ENCODE data around the gene ALS2.
"Not testable (repeated sequence)": the region's sequence is repeated elsewhere in the genome, so short reads cannot be mapped to it uniquely, and the experiment has no call there.

The ALS2 gene

DNA sequence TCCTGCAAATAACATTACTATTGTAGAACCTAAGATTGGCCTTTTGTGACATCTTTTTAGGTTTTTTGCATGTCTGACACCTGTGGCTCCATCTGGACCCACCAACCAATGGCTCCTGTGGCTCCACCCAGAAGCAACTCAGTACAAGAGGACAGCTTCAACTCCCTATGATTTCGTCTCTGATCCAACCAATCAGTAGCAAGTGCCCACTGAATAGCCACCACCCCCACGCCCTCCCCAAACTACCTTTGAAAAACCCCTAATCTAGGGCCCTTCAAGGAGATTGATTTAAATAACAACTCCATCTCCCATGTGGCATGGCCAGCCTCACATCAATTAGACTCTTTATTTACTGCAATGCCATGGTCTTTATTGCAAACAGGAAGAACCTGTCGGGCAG lies 105.9 kb downstream of the ALS2 start:
- no peak for DNase-seq (ENCODE audit: low read depth in 2 of 2)

- DNase-seq (ENCODE audit: low read depth in 2 of 2) = no peak
These were observed 106.4 kb downstream of the ALS2 start for GRCh38 chr2:201674298-201674697.

DNA sequence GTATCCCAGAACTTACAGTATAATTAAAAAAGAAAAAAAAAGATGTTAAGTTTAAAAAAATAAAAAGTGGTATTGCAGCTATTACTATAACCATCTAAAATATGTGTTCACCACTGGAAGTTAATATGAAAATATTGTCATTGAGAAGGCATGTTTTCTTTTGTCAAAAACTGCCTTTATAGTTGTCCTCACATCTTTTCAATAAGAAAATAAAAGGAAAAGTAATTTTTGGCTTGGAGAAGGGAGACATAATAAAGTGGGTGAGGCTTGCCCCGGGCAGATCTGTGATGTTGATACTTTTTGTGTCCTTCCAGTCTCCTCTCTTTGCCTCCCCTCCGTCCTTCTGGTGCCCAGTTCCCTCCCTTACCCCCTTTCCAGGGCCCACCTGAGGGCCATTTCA lies 107.2 kb downstream of the ALS2 start:
- DNase-seq (ENCODE audit: low read depth in 2 of 2) = no peak

DNA sequence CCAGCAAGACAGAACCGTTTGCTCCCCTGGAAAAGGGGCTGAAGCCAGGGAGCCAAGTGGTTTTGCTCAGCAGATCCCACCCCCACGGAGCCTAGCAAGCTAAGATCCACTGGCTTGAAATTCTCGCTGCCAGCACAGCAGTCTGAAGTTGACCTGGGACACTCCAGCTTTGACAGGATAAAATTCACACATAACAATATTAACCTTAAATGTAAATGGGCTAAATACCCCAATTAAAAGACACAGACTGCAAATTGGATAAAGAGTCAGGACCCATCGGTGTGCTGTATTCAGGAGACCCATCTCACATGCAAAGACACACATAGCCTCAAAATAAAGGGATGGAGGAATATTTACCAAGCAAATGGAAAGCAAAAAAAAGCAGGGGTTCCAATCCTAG lies 109.5 kb downstream of the ALS2 start:
- not testable (repeated sequence) for DNase-seq (ENCODE audit: low read depth in 2 of 2)

GRCh38 chr2:201669865-201670264 lies 110.9 kb downstream of the ALS2 start:
- no peak for DNase-seq (ENCODE audit: low read depth in 2 of 2)

- DNase-seq (ENCODE audit: low read depth in 2 of 2) = no peak
These were observed 112.3 kb downstream of the ALS2 start for GRCh38 chr2:201668402-201668910.

- DNase-seq (ENCODE audit: low read depth in 2 of 2) = no peak
These were observed 116.4 kb downstream of the ALS2 start for GRCh38 chr2:201664334-201664733.

- DNase-seq (ENCODE audit: low read depth in 2 of 2) = no peak
These were observed 119.4 kb downstream of the ALS2 start for GRCh38 chr2:201661366-201661765.

DNA sequence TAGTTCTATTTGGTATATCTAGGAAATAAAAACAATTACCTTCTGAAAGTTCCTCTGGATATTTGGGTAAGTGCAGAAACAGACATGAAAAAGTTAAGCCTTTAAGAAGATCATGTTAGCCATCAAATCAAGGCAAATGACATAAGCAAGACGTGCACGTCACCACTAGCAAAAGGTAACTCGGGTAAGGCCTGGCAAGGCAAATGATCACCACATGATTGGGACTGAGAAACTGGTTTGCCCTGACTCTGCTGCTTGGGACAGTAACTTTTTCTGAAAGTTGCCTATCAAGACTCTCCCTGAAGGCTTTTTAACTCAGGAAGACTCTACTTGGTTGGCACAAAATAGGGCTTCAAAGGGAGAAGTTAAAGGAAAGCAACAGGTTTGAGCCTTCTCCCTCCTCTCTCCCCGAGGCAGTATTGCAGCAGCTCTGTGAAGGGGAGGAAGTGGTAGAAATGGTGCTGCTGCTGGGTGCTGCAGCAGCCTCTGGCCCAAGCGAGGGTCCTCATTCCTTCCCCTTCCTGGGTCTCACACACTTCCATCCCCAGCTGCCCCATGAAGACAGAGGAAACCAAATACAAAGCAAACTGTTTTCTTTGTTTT lies 120.3 kb downstream of the ALS2 start:
- DNase-seq (ENCODE audit: low read depth in 2 of 2) = no peak

DNA sequence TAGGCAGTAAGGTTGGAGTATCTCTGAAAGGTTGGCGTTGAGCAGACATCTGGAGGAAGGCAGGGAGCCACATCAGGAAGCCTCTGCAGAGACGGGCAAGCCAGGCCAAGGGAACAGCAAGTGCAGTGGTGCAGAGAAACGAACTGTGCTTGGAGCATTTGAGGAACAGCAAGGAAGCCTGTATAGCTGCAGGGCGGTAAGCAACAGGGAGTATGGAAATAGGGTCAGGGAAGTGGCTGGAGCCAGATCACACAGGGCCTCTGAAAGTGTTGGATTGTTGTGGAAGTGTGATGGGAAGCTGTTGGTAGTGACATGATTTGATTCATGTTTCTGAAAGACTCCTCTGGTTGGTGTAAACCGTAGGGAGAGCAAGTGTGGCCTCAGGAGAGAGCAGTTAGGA lies 124.0 kb downstream of the ALS2 start:
- DNase-seq (ENCODE audit: low read depth in 2 of 2) = no peak

- no peak for DNase-seq (ENCODE audit: low read depth in 2 of 2)
These were observed 124.6 kb downstream of the ALS2 start for GRCh38 chr2:201656102-201656501.

GRCh38 chr2:201654616-201655384 lies 125.9 kb downstream of the ALS2 start:
- DNase-seq (ENCODE audit: low read depth in 2 of 2) = no peak

- no peak for DNase-seq (ENCODE audit: low read depth in 2 of 2)
These were observed 127.5 kb downstream of the ALS2 start for GRCh38 chr2:201653221-201653620.
